ENCODE data around the gene CTNNAL1. TPM values are rescaled to one million over a fixed set of nuclear protein-coding genes. Genes with fewer than 3 reads are reported as not detected.
A peak's percentile ranks its signal among the peaks of the same experiment; 100 is the strongest.

Gene CTNNAL1
- total and polyA plus RNA-seq, 3 donors from 2014 or later, result 52.3 to 92.7 (median 86.4) TPM

- peak overlapping the region; percentile 95 to 97 for H3K27ac ChIP-seq
- intact Hi-C loops (cut with DNase I; ENCODE audit: low total_unique reads), result no loop called here
- H3K27me3 ChIP-seq, result no peaks in the 10 kb centered on the region
- no peaks in the 10 kb centered on the region for H3K9me3 ChIP-seq
- H3K4me1 ChIP-seq, result peaks cover 9% of the 10 kb centered on the region
- no peak for DNase-seq
- H3K4me3 ChIP-seq, result peak overlapping the region in 1 of 2 donors; percentile 95
- H3K36me3 ChIP-seq (ENCODE audit: low read depth, missing control alignments), result no peaks in the 10 kb centered on the region
- TF ChIP-seq POLR2A (IDR thresholded peaks at IDR 0.05) (no peak), CTCF (IDR thresholded peaks at IDR 0.05) (no peak)
Observed at GRCh38 chr9:109011231-109011671, 2.0 kb downstream of the CTNNAL1 start.

GRCh38 chr9:109010746-109011145 is 2.6 kb downstream of the CTNNAL1 start:
- no peaks in the 10 kb centered on the region for H3K27me3 ChIP-seq
- H3K36me3 ChIP-seq (ENCODE audit: low read depth, missing control alignments), result no peaks in the 10 kb centered on the region
- TF ChIP-seq POLR2A (IDR thresholded peaks at IDR 0.05) (no peak), CTCF (IDR thresholded peaks at IDR 0.05) (no peak)
- intact Hi-C loops (cut with DNase I; ENCODE audit: low total_unique reads), result no loop called here
- no peak overlapping the region for H3K4me3 ChIP-seq
- H3K27ac ChIP-seq, result peak overlapping the region; percentile 8 to 97
- H3K9me3 ChIP-seq, result no peaks in the 10 kb centered on the region
- peak; percentile 65 for DNase-seq
- H3K4me1 ChIP-seq, result peaks cover 9% of the 10 kb centered on the region
- WGBS, 2 donors, result 29 to 39% methylated on average over 1 of the region's 1 CpG

- Histone ChIP-seq H3K27ac (no peak overlapping the region), H3K27me3 (no peaks in the 10 kb centered on the region), H3K4me3 (no peak overlapping the region), H3K4me1 (peaks cover under 1% of the 10 kb centered on the region), H3K36me3 (ENCODE audit: low read depth, missing control alignments) (no peaks in the 10 kb centered on the region), H3K9me3 (no peaks in the 10 kb centered on the region)
- 56 to 68% methylated on average over 3 of the region's 3 CpGs for WGBS, 2 donors
- TF ChIP-seq POLR2A (IDR thresholded peaks at IDR 0.05) (no peak), CTCF (IDR thresholded peaks at IDR 0.05) (no peak)
- DNase-seq, result no peak
- intact Hi-C loops (cut with DNase I; ENCODE audit: low total_unique reads), result no loop called here
Observed at GRCh38 chr9:109005678-109006077, 7.6 kb downstream of the CTNNAL1 start.

GRCh38 chr9:109003116-109003515 is 10.2 kb downstream of the CTNNAL1 start:
- no peaks in the 10 kb centered on the region for H3K27me3 ChIP-seq
- H3K9me3 ChIP-seq, result no peaks in the 10 kb centered on the region
- WGBS, 2 donors, result 93 to 94% methylated on average over 2 of the region's 2 CpGs
- no peak overlapping the region for H3K4me3 ChIP-seq
- peaks cover 4% of the 10 kb centered on the region for H3K4me1 ChIP-seq
- no peak overlapping the region for H3K27ac ChIP-seq
- TF ChIP-seq POLR2A (IDR thresholded peaks at IDR 0.05) (no peak), CTCF (IDR thresholded peaks at IDR 0.05) (no peak)
- no peak for DNase-seq
- H3K36me3 ChIP-seq (ENCODE audit: low read depth, missing control alignments), result no peaks in the 10 kb centered on the region
- intact Hi-C loops (cut with DNase I; ENCODE audit: low total_unique reads), result no loop called here

- no peak for DNase-seq
- TF ChIP-seq CTCF (IDR thresholded peaks at IDR 0.05), result no peak
- TF ChIP-seq POLR2A (IDR thresholded peaks at IDR 0.05), result no peak
- intact Hi-C loops (cut with DNase I; ENCODE audit: low total_unique reads), result no loop called here
- Histone ChIP-seq H3K36me3 (ENCODE audit: low read depth, missing control alignments) (no peaks in the 10 kb centered on the region), H3K9me3 (no peaks in the 10 kb centered on the region), H3K27me3 (no peaks in the 10 kb centered on the region), H3K27ac (no peak overlapping the region), H3K4me1 (peaks cover 4% of the 10 kb centered on the region), H3K4me3 (no peak overlapping the region)
- WGBS, 2 donors, result 95% methylated on average over 4 of the region's 4 CpGs
Observed at GRCh38 chr9:109002141-109002540, 11.2 kb downstream of the CTNNAL1 start.

All from testis (tissue), 3 donors.